SH-SY5Y (cell line): ENCODE data around the gene RGS3.

Experiments
- GATA2 ChIP-seq: IDR thresholded peaks from 2 replicates; pipeline ENCODE4 v1.6.1; 2011; ENCODE audit warnings: mild to moderate bottlenecking, low read depth, low read length
- GATA3 ChIP-seq: IDR thresholded peaks from 2 replicates; pipeline ENCODE4 v1.6.1; 2011; ENCODE audit warnings: low read depth, mild to moderate bottlenecking, low read length, moderate library complexity

Gene RGS3

GRCh38 chr9:113611461-113612215 lies 148.1 kb downstream of the RGS3 start:
- TF ChIP-seq GATA2: no peak

- TF ChIP-seq GATA3 (no peak), GATA2 (no peak)
Measured at GRCh38 chr9:113612216-113612747, 148.8 kb downstream of the RGS3 start.

GRCh38 chr9:113612828-113613227 lies 149.3 kb downstream of the RGS3 start:
- no peak for TF ChIP-seq GATA3

GRCh38 chr9:113613815-113614413 lies 150.4 kb downstream of the RGS3 start:
- no peak for TF ChIP-seq GATA2
- no peak for TF ChIP-seq GATA3

GRCh38 chr9:113614843-113615648 lies 151.5 kb downstream of the RGS3 start:
- TF ChIP-seq GATA3 (no peak), GATA2 (no peak)

GRCh38 chr9:113616116-113616515 lies 152.6 kb downstream of the RGS3 start:
- no peak for TF ChIP-seq GATA3
- TF ChIP-seq GATA2: no peak

- TF ChIP-seq GATA3 (no peak), GATA2 (no peak)
Measured at GRCh38 chr9:113616621-113617496, 153.3 kb downstream of the RGS3 start.

DNA sequence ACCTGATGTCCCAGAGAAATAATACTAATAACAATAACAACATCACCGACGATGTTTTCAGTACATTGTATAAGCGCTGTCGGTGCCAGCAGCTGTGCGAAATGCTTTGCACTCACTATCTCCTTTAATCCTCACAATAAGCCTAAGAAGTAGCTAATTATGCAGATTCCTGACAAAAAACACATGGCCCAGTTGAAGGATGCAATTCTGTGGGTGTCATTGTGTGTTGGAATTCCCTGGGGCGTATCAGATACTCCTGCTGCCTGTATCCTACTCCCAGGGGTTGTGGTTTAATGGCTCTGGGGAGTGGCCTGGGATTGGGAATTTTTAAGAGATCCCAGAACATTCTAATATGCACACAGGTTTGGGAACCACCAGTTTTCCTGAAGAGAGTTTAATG lies 154.0 kb downstream of the RGS3 start:
- no peak for TF ChIP-seq GATA3
- no peak for TF ChIP-seq GATA2

GRCh38 chr9:113618836-113619490 lies 155.4 kb downstream of the RGS3 start:
- TF ChIP-seq GATA2 (no peak), GATA3 (no peak)

- TF ChIP-seq GATA3: no peak
- no peak for TF ChIP-seq GATA2
Measured at GRCh38 chr9:113619491-113620376, 156.2 kb downstream of the RGS3 start.

DNA sequence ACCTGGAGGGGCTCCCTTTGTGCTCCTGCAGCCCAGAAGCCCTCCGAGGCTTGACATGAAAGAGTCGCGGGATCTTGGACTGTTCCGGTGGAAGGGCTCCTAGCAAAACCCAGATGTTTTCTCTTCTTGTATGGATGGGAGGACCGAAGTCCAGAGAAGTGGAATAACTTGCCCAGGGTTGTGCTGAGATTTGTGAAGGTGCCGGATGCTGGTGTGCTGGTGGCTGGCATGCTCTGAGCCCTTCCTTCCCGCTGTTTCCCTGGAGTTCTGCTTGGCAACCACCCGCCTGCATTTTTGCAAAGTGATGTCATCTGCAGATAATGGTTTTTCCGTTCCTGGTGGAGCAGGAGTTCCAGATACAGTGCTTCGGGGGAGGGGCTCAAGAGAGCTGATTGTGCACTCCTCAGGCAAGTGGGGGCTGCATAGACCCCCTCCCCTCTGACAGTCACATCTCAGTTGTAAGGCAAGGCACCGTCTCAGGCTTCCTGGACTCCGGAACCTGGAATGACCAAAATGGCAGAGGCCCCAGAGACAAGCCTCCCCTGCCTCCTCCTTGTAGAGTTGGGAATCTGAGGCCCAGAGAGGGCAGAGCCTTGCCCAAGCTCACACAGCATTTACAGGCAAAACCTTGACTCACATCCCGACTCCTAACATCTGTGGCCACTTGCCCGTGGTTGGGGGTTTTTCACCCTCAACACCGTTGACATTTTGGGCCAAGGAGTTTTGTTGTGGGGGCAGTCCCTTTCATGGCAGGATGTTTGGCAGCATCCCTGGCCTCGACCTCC lies 157.0 kb downstream of the RGS3 start:
- TF ChIP-seq GATA2 (peak; percentile 69), GATA3 (no peak)
